HepG2 (cell line): ENCODE data around the gene SPIRE1. TPM values are rescaled to one million over a fixed set of nuclear protein-coding genes. Genes with fewer than 3 reads are reported as not detected.

ENCODE experiments used
- BRD4 ChIP-seq: sonication (generic); formaldehyde crosslinking; IDR thresholded peaks from 2 replicates; pipeline ENCODE4 v1.4.0; 2020; ENCODE audit warnings: missing genetic modification reagents
- EP300 ChIP-seq, 3 experiments: sonication (generic) in 1 of 3; formaldehyde crosslinking in 1 of 3; IDR thresholded peaks; 2 replicates each; pipeline versions ENCODE4 v1.5.1 to v1.6.1; 2011 to 2020; ENCODE audit warnings: low read depth in 2 of 3, low read length in 2 of 3, borderline replicate concordance in 1 of 3, improper control_type of control experiment in 1 of 3, mild to moderate bottlenecking in 1 of 3, missing genetic modification reagents in 1 of 3, moderate library complexity in 1 of 3
- FOXO1 ChIP-seq: sonication (generic); formaldehyde crosslinking; IDR thresholded peaks from 2 replicates; pipeline ENCODE4 v1.4.0; 2020; ENCODE audit warnings: missing genetic modification reagents
- GFI1 ChIP-seq: sonication (generic); formaldehyde crosslinking; IDR thresholded peaks from 2 replicates; pipeline ENCODE4 v1.5.0; 2020; ENCODE audit warnings: missing genetic modification reagents, mild to moderate bottlenecking, borderline replicate concordance
- HMG20A ChIP-seq: IDR thresholded peaks from 2 replicates; pipeline ENCODE4 v1.6.1; 2016; ENCODE audit warnings: borderline replicate concordance
- MED13 ChIP-seq: sonication (generic); formaldehyde crosslinking; IDR thresholded peaks from 2 replicates; pipeline ENCODE4 v1.5.0; 2020; ENCODE audit warnings: missing genetic modification reagents
- MXI1 ChIP-seq: IDR thresholded peaks from 3 replicates; pipeline ENCODE4 v1.6.1; 2012; ENCODE audit warnings: low read depth, low read length, inconsistent platforms, borderline replicate concordance
- RFX5 ChIP-seq: IDR thresholded peaks from 2 replicates; pipeline ENCODE4 v1.6.1; 2011; ENCODE audit warnings: low read depth, low read length, improper control_type of control experiment
- SAP130 ChIP-seq: IDR thresholded peaks from 2 replicates; pipeline ENCODE4 v1.6.1; 2016; ENCODE audit warnings: low read depth
- SIX4 ChIP-seq: sonication (generic); formaldehyde crosslinking; IDR thresholded peaks from 2 replicates; pipeline ENCODE4 v1.4.0; 2020; ENCODE audit warnings: missing genetic modification reagents
- SNRNP70 ChIP-seq: fragments of 200-400 bp; formaldehyde crosslinking; IDR thresholded peaks from 2 replicates; pipeline ENCODE4 v1.6.1; 2017; ENCODE audit warnings: mild to moderate bottlenecking, low read depth, low read length, moderate library complexity
- TBX2 ChIP-seq: sonication (generic); formaldehyde crosslinking; IDR thresholded peaks from 2 replicates; pipeline ENCODE4 v1.5.0; 2020; ENCODE audit warnings: missing genetic modification reagents, mild to moderate bottlenecking, borderline replicate concordance
- ZFP1 ChIP-seq: IDR thresholded peaks from 2 replicates; pipeline ENCODE4 v1.6.1; 2016
- ZFP82 ChIP-seq: sonication (generic); formaldehyde crosslinking; IDR thresholded peaks from 2 replicates; pipeline ENCODE4 v1.5.1; 2020; ENCODE audit warnings: mild to moderate bottlenecking, missing genetic modification reagents, borderline replicate concordance
- ZNF101 ChIP-seq: sonication (generic); formaldehyde crosslinking; IDR thresholded peaks from 2 replicates; pipeline ENCODE4 v1.4.0; 2020; ENCODE audit warnings: mild to moderate bottlenecking, low read depth, missing genetic modification reagents, borderline replicate concordance
- ZNF225 ChIP-seq: sonication (generic); formaldehyde crosslinking; IDR thresholded peaks from 2 replicates; pipeline ENCODE4 v1.4.0; 2020; ENCODE audit warnings: mild to moderate bottlenecking, missing genetic modification reagents
- ZNF383 ChIP-seq: sonication (generic); formaldehyde crosslinking; IDR thresholded peaks from 2 replicates; pipeline ENCODE4 v1.4.0; 2020; ENCODE audit warnings: missing genetic modification reagents, mild to moderate bottlenecking, borderline replicate concordance
- ZNF432 ChIP-seq: sonication (generic); formaldehyde crosslinking; IDR thresholded peaks from 2 replicates; pipeline ENCODE4 v1.5.0; 2020; ENCODE audit warnings: missing genetic modification reagents, mild to moderate bottlenecking, borderline replicate concordance
- ZNF460 ChIP-seq: sonication (generic); formaldehyde crosslinking; IDR thresholded peaks from 2 replicates; pipeline ENCODE4 v1.5.1; 2020; ENCODE audit warnings: missing genetic modification reagents, mild to moderate bottlenecking, borderline replicate concordance
- ZNF737 ChIP-seq: sonication (generic); formaldehyde crosslinking; IDR thresholded peaks from 2 replicates; pipeline ENCODE4 v1.5.0; 2020; ENCODE audit warnings: missing genetic modification reagents, mild to moderate bottlenecking, borderline replicate concordance
- ZNF777 ChIP-seq: sonication (generic); formaldehyde crosslinking; IDR thresholded peaks from 2 replicates; pipeline ENCODE4 v1.4.0; 2020; ENCODE audit warnings: missing genetic modification reagents
- ZNF816 ChIP-seq: sonication (generic); formaldehyde crosslinking; IDR thresholded peaks from 2 replicates; pipeline ENCODE4 v1.8.0; 2022; ENCODE audit warnings: missing genetic modification reagents, mild to moderate bottlenecking, borderline replicate concordance
- polyA plus RNA-seq, 8 experiments: library from polyadenylated mRNA; depleted of rRNA in 3 of 8; stranded (reverse) in 7 of 8; unstranded in 1 of 8; fragments of >200 nt; fragmentation: Illumina TruSeq in 4 of 8; extraction: Trizol in 4 of 8; gene quantifications; 2 replicates each; pipeline versions ENCODE4 v1.2.1 to v1.2.3, GENCODE V29; 2011 to 2016; ENCODE audit warnings: low read depth in 4 of 8, missing spikeins in 1 of 8, mixed read lengths in 1 of 8; ENCODE audit not compliant: insufficient read depth in 1 of 8
- total RNA-seq, 5 experiments: library from RNA; depleted of rRNA; stranded (reverse); fragments of >200 nt; fragmentation: Illumina TruSeq; extraction: Trizol; gene quantifications; 2 replicates each; pipeline ENCODE4 v1.2.3, GENCODE V29; 2016; ENCODE audit warnings: low read depth in 1 of 5
- TF ChIP-seq, protein P1 (sequence below): sonication (generic); formaldehyde crosslinking; IDR thresholded peaks from 2 replicates; pipeline ENCODE4 v1.4.0; 2020; ENCODE audit warnings: missing genetic modification reagents
- TF ChIP-seq, protein P2 (sequence below): sonication (generic); formaldehyde crosslinking; conservative IDR thresholded peaks from 2 replicates; pipeline ENCODE4 v1.4.0; 2020; ENCODE audit warnings: missing genetic modification reagents

The SPIRE1 gene
- total and polyA plus RNA-seq, 2 of the 13 experiments (the other 11 are each of a cell fraction or from before 2014, with no cell fraction given): 9.9 to 21.3 TPM

DNA sequence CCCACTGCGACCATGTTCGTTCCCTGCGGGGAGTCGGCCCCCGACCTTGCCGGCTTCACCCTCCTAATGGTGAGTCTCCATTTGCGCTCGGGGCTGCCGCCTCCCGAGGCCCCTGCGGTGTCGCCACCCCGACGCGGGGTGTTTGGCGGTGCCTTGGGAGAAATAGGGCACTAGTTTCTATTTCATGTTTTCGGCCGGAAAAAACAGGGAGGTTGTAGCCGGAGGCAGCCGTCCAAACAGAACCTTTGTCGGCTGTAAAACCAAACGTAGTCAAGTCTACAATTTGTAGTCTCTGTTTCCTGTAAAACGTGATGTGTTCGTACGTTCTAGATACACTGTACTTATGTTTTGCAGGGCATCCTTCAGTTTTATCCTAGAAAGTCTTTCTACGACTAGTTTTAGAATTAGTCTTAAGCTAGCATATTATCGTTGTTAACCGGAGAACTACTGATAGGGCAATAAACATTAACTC, 45.2 kb upstream of the SPIRE1 start (continued):
- TF ChIP-seq, protein P1, sequence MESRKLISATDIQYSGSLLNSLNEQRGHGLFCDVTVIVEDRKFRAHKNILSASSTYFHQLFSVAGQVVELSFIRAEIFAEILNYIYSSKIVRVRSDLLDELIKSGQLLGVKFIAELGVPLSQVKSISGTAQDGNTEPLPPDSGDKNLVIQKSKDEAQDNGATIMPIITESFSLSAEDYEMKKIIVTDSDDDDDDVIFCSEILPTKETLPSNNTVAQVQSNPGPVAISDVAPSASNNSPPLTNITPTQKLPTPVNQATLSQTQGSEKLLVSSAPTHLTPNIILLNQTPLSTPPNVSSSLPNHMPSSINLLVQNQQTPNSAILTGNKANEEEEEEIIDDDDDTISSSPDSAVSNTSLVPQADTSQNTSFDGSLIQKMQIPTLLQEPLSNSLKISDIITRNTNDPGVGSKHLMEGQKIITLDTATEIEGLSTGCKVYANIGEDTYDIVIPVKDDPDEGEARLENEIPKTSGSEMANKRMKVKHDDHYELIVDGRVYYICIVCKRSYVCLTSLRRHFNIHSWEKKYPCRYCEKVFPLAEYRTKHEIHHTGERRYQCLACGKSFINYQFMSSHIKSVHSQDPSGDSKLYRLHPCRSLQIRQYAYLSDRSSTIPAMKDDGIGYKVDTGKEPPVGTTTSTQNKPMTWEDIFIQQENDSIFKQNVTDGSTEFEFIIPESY (CRISPR knock-in tag): no peak
- TF ChIP-seq MXI1 (no peak), MED13 (CRISPR knock-in tag) (no peak), BRD4 (CRISPR knock-in tag) (no peak), SNRNP70 (no peak), SAP130 (CRISPR knock-in tag) (no peak), FOXO1 (no peak), ZNF777 (CRISPR knock-in tag) (no peak), GFI1 (CRISPR knock-in tag) (no peak), ZNF383 (CRISPR knock-in tag) (no peak), ZNF101 (no peak; the same call in 1 of the 2 replicates), HMG20A (CRISPR knock-in tag) (no peak), ZNF432 (CRISPR knock-in tag) (no peak), TBX2 (0 out of 2 replicates have a peak, but pooled peaks have one; percentile 25), EP300 (IDR thresholded peaks at IDR 0.05; ENCODE audit: low read depth in 2 of 2, low read length in 2 of 2) (no peak), EP300 (CRISPR knock-in tag; IDR thresholded peaks at IDR 0.05; ENCODE audit: borderline replicate concordance) (no peak), ZNF737 (CRISPR knock-in tag) (no peak), ZFP1 (CRISPR knock-in tag) (0 out of 2 replicates have a peak, but pooled peaks have one; percentile 26), ZFP82 (CRISPR knock-in tag) (no peak), ZNF460 (CRISPR knock-in tag) (no peak), ZNF225 (CRISPR knock-in tag) (no peak), RFX5 (no peak), SIX4 (CRISPR knock-in tag) (no peak), ZNF816 (CRISPR knock-in tag) (no peak)
- TF ChIP-seq, protein P2, sequence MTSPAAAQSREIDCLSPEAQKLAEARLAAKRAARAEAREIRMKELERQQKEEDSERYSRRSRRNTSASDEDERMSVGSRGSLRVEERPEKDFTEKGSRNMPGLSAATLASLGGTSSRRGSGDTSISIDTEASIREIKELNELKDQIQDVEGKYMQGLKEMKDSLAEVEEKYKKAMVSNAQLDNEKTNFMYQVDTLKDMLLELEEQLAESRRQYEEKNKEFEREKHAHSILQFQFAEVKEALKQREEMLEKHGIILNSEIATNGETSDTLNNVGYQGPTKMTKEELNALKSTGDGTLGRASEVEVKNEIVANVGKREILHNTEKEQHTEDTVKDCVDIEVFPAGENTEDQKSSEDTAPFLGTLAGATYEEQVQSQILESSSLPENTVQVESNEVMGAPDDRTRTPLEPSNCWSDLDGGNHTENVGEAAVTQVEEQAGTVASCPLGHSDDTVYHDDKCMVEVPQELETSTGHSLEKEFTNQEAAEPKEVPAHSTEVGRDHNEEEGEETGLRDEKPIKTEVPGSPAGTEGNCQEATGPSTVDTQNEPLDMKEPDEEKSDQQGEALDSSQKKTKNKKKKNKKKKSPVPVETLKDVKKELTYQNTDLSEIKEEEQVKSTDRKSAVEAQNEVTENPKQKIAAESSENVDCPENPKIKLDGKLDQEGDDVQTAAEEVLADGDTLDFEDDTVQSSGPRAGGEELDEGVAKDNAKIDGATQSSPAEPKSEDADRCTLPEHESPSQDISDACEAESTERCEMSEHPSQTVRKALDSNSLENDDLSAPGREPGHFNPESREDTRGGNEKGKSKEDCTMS (CRISPR knock-in tag): no peak
